Fibroblast of lung (primary cell): ENCODE measurements around the gene DRG2.

Source experiments
- CTCF ChIP-seq, 2 donors: IDR thresholded peaks in 1 of 2; conservative IDR thresholded peaks in 1 of 2; 1 replicate in 1 of 2; 2 replicates in 1 of 2; pipeline ENCODE4 v1.5.1; 2011 to 2012; ENCODE audit warnings: low read length in 2 of 2, control low read depth in 1 of 2, inconsistent platforms in 1 of 2, low read depth in 1 of 2, mild to moderate bottlenecking in 1 of 2
- EZH2 ChIP-seq: IDR thresholded peaks from 2 replicates; pipeline ENCODE4 v1.5.1; 2012; ENCODE audit warnings: low read length, control low read depth, mild to moderate bottlenecking; ENCODE audit errors: missing control alignments

DNA sequence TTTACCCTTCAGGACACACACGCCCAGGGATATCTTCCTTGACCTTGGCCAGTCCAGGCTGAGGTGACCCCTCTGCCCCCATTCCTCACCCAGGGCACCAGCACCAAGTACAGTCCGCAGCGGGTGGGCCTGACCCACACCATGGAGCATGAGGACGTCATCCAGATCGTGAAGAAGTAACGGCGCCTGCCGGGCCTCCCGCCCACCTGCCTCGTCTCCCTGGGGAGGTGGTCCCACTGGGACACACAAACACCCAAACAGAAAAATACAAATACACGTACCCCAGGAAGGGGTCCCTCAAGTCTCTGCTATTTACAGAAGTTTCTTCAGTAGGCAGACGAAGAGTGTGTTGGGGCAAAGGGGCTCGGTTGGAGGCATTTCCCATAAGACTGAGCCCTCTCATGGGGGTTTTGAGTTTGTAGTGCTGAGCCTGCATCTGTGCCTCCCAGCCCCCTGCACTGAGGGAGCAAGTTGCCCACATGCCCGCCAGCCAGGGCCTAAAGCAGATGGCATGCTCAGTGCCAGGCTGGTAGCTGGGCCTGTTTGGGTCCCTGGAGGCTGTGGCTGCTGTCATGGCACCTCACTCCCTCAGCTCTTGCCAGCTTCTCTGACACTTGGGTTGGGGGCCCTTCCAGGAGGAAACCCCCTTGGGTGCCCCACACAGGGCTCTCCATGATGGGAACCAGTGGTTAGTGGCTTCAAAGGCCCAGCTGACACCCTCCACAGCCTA, 19.5 kb downstream of the DRG2 start:
- no peak for TF ChIP-seq CTCF (conservative IDR thresholded peaks at IDR 0.05 in 1 of 2, IDR thresholded peaks at IDR 0.05 in 1 of 2; ENCODE audit: low read depth in 1 of 2, low read length in 2 of 2)
- TF ChIP-seq EZH2: no peak
